ENCODE data around the gene NXPH2.

The NXPH2 gene

DNA sequence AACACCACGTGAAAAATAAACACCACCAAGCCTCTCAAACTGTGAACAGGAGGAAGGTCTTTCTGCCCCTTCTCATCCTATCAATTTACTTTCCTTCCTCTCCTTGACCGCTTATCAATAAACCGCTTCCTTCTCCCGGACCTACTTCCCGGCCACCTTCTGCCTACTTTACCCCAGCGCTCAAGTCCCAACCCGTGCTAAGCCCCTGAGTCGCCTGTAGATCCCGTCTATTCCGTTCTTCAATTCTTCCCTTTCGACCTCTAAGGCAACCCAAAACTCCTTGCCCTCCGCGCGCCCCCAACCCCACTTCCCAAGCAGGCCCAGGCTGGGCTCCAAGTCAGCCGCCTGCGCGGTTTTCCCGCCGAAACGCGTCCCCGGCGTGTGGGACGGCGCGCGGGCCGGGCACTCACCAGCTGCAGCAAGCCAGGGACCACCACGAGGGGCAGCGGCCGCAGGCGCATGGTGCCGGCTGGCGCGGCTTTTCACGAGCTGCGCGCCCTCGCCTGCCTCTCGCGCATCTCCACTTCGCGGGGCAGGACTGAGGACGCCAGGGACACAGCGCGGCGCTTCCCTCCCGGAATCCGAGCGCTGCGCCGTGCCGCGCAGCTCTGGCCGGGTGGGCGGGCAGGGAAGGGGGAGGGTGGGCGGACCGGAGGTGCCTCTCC is at the start of gene NXPH2:
NXPH2 (minus strand) TSS at position 610 of the 665 bp plus-strand sequence; CDS start at position 461, 149 bp downstream.
- DNase-seq: no peak

DNA sequence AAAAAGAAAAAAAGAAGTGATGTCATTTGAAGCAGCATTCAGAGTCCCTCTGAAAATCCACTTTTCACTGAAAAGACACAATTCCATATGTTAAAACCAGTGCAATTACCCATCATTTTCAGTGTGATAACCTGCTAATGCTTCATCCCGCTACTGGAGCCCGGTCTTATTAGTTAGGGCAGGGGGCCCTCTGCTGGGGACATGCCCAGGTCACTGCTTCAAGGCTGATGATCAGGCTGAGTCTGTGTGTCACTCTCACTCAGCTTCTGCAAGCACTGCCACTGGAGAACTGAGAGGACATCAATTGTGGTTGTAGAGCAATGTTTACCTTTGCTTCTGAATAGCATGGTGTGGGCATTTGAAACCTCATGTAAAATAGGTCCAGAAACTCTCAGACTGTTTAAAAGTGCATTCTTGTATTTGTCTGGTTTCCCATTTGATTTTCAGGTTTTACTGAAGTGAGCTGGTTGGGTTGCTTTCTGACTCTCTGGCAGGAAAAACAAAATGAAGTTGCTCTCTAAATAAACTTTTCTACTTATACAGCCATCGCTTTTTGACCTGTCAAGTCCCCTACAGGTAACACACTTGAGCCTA is 49.2 kb upstream of the NXPH2 start:
- DNase-seq: peak; percentile 22

DNA sequence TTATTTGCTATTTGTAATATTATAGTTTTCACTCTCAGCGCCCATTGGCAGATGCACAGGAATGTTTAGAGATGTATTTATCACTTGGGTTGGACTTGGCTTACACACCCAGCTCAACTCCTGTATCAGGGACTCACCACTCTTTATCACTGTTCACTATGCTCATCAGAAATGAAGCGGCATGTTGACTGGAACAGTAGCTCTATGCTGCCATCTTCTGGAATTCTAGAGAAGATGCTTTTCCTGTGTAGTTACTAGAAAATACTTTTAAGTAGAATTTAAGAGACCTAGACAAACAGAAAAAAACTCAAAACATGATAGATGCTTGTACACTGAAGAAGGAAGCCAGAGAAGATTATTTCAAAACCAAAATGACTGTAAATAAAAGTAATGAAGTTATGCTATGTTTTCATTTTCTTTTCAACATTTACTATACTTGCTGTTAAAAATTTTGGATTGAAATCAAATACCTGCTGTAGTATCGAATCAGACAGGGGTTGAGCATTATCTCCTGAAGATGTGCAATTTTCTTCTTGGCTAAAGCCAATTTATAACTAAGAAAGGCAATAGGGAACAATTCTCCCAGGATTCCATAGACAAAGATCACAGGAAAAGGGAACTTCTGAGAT is 47.4 kb upstream of the NXPH2 start:
- no peak for DNase-seq

DNA sequence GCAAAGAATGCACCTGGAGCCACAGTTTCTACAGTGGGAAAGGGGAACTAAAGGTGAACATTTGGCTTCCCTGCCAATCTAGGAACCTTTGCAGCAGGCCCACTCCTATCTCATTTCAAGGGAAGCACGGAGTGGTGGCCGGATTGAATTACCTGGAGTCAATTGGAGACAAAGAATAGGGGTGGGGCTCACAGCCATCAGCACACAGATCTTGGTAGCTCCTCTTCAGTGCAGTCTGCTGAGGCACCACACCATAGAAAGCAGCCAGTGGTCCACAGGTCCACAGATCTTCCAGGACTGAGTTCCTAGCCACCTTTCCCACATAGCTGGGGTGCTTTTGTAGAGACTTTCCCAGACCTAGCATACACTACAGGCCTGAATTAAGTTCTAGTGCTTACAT is 43.5 kb upstream of the NXPH2 start:
- no peak for DNase-seq

DNA sequence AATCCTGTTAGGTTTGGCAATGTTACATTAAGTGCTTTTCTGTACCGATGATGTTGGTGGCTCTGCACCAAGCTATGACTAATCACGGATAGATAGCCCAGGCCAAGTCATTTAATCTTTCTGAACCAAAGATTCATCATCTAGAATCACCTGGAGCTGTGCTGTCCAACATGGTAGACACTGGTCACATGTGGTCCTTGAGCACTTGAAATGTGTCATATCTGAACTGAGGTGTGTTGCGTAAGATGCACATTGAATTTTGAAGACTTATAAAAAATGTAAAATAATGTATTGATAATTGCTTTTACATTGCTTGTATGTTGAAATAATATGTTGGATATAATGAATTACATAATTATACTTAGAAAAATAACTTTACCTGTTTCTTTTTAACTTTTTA is 39.8 kb upstream of the NXPH2 start:
- no peak for DNase-seq

DNA sequence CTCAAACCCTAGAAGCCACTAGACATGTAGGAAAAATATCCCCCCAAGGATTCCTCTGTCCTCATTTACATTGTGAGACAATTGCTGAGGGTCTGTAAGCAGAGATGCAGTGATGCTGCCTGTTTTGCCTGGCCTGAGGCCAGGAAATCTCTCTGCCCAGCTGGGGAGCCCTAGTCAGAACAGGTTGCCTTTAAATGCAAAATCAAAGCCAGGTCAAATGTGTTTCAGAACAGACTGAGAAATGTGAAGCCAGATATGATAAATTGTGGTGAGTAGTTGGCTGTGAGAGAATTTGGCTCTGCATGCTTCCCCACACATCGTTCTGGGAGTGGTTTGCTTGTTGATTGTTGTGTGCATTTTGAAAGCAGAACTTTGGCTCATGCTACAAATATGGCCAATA is 38.4 kb upstream of the NXPH2 start:
- DNase-seq: no peak

DNA sequence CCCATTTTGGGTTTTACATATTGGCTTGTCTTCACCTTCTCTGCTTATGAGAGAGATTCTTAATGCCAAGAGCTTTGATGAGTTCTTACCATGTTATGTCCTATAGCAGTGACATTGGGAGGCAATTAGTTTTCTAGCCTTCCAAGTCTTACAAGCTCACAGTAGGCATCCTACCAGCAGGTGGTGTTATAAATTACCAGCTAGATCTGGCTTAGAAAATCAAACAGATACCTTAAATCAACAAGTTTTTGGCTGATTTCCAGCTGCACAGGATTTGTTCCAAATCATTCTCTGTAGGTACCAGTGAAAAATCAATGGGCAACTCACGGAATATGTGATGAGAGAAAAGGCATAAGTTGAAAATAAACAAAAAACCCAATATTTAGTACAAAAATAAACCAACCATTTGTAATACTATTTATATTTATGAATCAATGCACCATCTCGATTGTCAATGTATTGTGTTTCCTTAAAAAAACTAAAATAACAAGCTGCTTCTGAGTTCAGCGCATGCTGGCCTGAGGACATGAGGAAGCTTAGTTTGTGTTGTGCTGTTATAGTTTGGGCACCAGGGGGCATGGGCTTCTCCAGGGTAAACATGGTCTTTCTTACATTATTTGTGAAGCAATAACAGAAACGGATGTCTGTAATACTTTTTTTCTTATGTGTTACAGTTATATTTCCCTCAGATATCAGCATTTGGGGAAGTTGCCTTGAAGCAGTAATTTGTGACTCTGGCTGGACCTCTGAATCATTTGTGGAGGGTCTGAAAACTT is 34.1 kb upstream of the NXPH2 start:
- DNase-seq: no peak

DNA sequence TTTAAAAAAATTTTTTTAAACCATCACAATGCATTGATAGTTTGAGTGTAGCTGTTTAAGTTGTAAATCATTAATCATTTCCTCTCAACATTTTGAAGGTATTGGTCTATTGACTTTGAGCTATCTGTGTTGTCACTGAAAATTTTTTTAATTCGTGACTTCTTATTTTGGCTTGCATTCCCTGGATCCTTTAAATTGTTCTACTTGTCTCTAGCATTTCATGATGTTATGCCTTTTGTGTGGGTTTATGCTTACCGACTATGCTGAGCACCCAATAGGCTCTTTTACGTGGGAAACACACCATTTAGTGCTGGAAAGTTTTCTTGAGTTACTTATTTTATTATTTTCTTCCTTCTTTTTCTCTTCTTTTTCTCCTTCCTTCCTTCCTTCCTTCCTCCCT is 31.2 kb upstream of the NXPH2 start:
- no peak for DNase-seq

DNA sequence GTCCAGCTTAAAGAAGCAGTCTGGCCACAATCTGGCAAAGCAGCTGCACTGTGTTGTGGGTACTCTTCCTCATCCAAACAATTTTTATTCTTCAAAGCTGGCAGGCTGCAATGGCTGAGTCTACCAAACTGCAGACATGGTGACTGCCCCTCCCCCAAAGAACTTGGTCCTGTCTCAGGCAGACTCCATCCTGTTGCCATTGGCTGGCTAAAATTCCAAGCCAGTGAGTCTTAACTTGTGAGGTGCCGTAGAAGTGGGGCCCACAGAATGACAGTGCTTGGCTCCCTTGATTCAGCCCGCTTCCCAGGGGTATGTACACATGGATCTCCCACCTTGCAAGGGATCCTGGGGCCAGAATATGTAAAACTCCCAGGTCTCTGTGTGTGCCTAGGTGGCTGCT is 14.5 kb upstream of the NXPH2 start:
- no peak for DNase-seq

DNA sequence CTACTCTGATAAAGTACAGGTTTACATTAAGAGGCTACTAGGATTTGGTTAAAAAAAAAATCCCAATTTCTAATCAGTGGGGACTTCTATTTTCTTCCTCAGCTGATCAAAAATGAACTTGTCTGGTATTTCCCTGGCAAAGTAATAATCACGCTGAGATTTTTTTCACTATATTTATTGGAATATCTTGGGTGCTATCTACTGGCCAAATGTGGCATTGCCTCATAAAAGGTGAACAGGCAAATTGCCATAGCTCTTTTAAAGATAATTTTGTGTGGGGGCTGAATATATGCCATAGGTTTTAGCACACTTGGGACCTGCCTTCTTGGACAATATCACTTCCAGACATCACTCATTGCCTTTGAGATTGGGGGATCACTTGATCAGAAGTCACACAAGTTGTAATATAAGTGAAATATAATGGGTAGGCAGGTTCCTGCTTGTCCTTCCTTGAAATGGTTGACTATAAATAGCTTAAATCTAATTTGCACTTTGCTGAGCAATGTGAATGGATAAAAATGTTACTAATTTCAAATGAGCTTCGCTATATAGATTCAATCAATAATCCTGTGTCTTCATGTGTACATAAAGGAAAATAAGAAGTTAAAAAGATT is 7.0 kb upstream of the NXPH2 start:
- no peak for DNase-seq

DNA sequence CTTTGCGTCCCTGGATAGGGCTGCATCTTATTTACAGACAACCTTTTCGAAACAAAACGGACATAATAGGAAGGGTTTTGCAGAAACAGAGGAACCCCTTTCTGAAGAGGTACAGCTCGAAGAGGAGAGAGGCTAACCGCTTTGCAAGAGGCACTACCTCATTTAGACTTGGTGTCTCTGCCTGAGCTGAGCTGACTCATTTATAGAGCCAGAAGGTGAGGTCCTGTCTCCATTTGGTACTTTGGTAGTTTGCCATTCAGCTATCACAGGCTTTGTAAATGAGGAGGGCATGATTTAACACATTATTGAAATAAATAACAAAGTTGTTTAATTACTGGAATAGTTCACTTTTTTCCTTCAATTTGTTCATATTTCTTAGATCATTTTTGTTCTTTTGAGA is 2.2 kb upstream of the NXPH2 start:
- DNase-seq: no peak

DNA sequence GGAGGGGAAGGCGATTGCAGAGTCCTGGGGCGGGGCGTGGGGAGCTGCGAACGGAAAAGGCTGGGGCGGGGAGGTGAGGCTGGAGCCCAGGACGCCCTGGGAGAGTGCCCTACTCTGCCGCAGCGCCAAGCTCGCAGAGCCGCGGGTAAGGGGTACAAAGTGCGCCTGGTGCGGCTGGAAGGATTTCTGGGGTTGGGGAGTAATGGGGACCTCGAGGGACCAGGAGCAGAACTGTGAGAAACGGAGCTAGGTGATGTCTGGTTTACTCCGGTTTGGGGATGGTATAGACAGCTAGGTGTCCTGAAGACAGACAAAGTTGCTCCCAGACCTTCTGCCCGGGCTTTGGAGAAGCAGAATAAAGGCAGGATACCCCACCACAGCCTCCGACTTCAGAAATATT is 718 bp upstream of the NXPH2 start:
- DNase-seq: no peak

DNA sequence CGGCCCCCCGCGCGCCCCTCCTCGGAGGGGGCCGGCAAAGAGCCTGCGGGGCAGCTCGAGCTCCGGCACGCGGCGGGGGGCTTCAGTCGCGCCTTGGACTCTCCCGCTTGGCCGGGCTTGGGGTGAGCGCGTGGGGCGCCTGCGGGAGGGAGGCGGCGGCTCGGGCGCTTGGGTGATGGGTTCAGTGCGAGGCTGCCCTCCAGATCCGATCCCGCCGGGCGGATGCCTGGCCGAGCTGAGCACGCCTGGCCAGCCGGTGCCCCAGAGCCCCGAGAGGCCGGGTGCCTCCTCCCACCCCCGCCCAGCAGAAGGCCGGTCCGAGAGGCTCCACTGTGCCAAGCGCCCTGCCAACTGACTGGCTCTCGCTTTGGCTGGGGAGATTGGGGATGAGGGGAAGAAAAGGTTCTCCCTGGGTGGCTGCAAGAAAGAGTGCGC is 273 bp upstream of the NXPH2 start:
- DNase-seq: no peak

DNA sequence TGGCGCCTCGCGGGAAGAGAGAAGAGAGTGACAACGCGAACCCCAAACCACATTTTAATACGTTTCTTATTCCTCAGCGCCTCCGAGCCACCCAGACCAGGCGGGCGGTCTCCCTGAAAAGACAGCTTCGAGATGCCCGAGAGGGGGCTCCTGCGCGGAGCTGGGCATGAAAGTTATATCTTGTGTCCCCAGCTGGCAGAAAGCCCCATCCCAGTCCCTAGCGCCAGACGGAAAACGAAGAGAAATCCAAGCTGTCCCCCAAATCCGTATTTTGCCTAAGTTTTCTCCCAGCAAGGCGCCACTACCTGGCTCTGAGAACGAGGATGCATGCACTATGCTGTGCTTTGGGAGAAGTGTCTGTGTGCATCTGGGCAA is 797 bp downstream of the NXPH2 start:
- DNase-seq: no peak

DNA sequence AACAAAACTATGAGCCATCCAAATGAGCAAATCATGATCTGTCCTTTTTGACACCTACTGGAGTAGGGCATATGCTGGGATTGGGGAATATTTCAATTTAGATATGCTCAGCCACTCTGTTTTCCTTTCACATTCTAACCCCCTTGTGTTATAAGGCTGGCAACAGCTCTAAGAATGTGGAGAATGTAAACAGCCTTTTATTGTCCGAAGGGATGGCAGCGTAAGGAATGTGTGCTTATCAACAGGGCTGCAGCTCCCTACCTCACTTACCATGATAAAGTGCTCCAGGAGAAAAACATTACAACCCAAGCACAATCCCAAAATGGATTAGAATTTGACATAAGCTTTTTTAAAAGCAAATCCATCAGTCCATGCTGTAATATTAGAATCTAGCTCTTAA is 2.2 kb downstream of the NXPH2 start:
- no peak for DNase-seq

DNA sequence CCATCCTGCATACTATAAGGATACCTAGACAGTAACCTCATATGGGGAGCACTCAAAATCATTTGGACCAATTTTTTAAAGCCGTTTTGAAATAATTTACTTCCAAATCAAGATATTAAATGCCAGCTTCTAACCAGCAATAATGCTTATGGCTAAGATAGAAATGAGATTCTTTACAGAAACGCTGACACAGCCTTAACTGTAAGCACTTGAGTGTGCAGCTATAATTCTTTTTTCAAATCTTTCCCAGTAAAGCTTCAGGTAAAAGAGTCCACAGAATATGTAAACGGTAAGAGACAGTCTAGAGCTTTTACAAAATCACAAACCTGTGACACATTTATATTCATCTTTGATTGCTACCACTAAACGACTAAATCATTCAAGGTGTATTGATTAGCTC is 4.5 kb downstream of the NXPH2 start:
- no peak for DNase-seq

DNA sequence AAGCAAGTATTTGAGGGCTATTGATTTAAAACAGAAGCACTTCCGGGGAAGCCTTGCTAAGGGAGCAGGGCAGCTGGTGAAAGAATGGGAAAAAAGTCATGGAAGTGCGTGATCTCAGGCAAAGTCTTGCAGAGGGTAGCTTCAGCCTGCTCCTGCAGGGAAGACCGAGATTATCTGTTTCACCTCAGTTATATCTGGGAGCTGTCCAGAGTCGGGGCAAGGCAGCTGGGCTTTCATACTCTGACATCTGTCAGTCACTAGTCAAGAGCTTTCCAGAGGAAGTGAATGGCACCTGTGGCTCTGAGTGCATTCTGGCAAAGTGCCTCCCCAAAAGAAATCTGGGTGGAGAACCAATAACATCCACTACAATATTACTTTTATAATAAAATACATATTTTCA is 8.7 kb downstream of the NXPH2 start:
- no peak for DNase-seq

DNA sequence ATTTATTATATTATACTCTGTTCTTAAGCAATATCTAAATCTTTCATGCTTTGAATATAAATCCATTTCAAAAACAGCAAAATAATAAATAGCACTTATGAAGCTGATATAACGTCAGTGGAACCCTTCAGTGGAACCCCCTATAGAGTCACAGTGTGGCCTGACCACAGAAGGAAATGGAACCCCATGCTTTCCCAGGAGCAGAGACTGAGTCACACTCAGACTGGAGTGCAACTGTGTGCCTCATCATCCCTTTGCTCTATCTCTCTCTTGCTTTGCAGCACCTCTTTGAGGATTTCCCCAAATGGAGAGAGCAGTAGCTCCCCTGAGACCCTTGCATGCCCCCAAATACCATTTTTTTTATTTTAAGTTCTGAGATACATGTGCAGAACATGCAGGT is 13.1 kb downstream of the NXPH2 start:
- no peak for DNase-seq

DNA sequence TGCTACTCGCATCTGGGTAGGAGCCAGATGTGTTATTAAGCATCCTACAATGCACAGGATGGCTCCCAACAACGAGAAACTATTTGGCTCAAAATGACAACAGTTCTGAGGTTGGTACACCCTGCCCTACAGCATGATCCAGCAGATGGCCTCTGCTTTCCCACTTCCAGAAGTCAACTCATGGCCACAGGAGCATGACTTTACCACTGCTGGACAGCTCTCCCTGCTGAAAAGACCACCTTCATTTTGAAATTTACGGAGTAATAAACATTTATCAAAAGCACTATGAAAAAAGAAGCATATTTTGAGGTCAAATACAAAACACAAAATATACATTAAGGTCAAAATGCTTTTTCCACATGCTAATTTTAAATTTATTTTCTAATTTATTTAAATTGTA is 13.7 kb downstream of the NXPH2 start:
- no peak for DNase-seq

DNA sequence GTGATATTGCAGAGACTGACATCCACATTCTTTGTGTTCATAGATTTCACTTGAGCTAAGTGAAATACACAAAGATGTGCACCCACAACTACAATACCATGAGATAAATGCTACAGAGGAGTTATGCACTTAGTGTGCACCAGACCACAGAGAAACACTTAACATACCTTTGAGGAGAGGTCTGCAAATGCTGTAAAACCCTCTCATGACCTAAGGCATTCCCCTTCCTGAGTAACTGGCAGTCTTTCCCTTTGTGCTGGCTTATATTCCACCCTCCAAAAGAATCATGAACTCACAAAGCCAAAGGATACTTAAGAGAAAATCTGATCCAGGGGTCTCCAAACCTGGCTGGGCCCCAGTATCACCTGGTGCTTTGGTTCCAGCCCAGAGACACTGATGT is 16.2 kb downstream of the NXPH2 start:
- DNase-seq: no peak

DNA sequence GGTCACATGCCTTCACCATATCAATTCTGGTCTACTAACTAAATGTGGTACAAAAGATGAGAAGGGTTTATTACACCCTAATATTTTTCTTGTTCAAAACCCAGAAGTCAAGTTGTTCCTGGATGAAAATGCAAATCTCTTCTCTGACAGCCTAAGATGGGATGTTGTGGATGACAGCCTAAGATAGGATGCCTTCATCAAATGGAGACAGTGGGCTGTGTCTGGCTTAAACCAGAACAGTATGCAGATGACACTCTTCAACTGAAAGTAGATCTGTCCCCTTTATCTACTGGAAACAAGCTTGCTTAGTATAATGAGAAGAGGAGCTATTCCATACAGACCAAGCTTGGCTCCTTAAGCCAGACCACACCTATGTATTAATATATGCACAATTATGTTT is 17.7 kb downstream of the NXPH2 start:
- no peak for DNase-seq

DNA sequence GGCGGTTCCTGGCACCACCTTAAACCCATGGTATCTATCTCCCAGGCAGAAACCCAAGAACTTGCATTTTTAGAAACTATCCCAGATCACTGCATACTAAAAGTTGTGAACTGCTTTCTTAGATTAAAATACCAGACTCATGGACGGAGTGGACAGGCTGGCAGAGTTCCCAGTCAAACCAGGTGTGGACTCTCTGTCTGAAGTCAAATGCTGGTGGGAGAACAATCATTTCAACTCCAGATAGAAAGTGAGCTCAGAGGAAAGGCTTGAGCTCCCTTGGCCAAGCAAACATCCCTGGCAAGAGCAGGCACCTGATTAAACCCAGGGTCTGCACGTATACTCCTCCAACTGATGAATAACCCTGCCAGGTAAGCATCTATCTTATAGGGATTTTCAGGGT is 19.5 kb downstream of the NXPH2 start:
- DNase-seq: no peak

DNA sequence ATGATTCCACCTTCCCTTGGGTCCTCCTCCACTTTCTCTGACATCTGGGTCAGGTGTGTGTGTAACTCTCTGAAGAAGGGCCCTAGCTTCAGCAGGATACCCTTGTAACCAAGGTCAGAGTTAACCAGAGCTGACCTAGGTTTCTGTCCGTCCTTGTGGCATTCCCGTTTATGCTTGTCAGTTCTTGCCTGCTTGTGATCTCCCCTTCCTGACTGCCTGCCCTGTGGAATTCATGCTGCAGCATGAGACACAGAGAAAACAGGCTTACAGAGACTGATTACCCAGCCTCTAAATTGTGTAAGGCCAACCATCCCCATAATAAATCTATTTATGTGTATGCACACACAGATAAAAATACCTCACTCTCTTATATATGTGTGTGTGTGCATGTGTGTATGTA is 22.8 kb downstream of the NXPH2 start:
- no peak for DNase-seq

Measured in stimulated activated CD4-positive, alpha-beta T cell treated with anti-CD3 and anti-CD28 coated beads, Interleukin-4, amount 100 ng/mL, for 1 hour (primary cell).